HepG2 (cell line): ENCODE measurements around the gene TACC2. TPM values are rescaled to one million over a fixed set of nuclear protein-coding genes. Genes with fewer than 3 reads are reported as not detected.

Source experiments
- ARID3A ChIP-seq: IDR thresholded peaks from 2 replicates; pipeline ENCODE4 v1.6.1; 2012; ENCODE audit warnings: low read depth, low read length, improper control_type of control experiment
- ATF1 ChIP-seq: IDR thresholded peaks from 2 replicates; pipeline ENCODE4 v1.6.1; 2016; ENCODE audit warnings: mild to moderate bottlenecking, control low read depth
- FOXP1 ChIP-seq, 2 experiments: fragments of 450-650 bp in 1 of 2; IDR thresholded peaks; 2 replicates each; pipeline ENCODE4 v1.6.1; 2017 to 2018; ENCODE audit warnings: antibody characterized with exemption in 1 of 2
- IKZF4 ChIP-seq: sonication (generic); formaldehyde crosslinking; IDR thresholded peaks from 2 replicates; pipeline ENCODE4 v1.5.1; 2020; ENCODE audit warnings: borderline replicate concordance, mild to moderate bottlenecking, low read depth, missing genetic modification reagents; ENCODE audit errors: not compliant biosample characterization
- JARID2 ChIP-seq: sonication (generic); formaldehyde crosslinking; IDR thresholded peaks from 2 replicates; pipeline ENCODE4 v1.8.1; 2023; ENCODE audit warnings: missing genetic modification reagents, inconsistent platforms; ENCODE audit not compliant: insufficient replicate concordance
- KDM2A ChIP-seq: sonication (generic); formaldehyde crosslinking; IDR thresholded peaks from 2 replicates; pipeline ENCODE4 v1.4.0; 2020; ENCODE audit warnings: low read depth, missing genetic modification reagents, borderline replicate concordance
- KDM6A ChIP-seq: IDR thresholded peaks from 2 replicates; pipeline ENCODE4 v1.6.1; 2016; ENCODE audit warnings: low read depth
- MAFK ChIP-seq, 2 experiments: IDR thresholded peaks in 1 of 2; conservative IDR thresholded peaks in 1 of 2; 2 replicates each; pipeline ENCODE4 v1.6.1; 2011; ENCODE audit warnings: improper control_type of control experiment in 2 of 2, low read length in 2 of 2
- SNRNP70 ChIP-seq: fragments of 200-400 bp; formaldehyde crosslinking; IDR thresholded peaks from 2 replicates; pipeline ENCODE4 v1.6.1; 2017; ENCODE audit warnings: mild to moderate bottlenecking, low read depth, low read length, moderate library complexity
- ZKSCAN1 ChIP-seq: fragments of 150-350 bp; IDR thresholded peaks from 2 replicates; pipeline ENCODE4 v1.6.1; 2014; ENCODE audit warnings: low read length
- ZMAT5 ChIP-seq: sonication (generic); formaldehyde crosslinking; IDR thresholded peaks from 2 replicates; pipeline ENCODE4 v1.5.0; 2020; ENCODE audit warnings: mild to moderate bottlenecking, low read depth, missing genetic modification reagents, borderline replicate concordance
- ZNF562 ChIP-seq: sonication (generic); formaldehyde crosslinking; IDR thresholded peaks from 2 replicates; pipeline ENCODE4 v1.8.0; 2022; ENCODE audit warnings: missing genetic modification reagents, borderline replicate concordance
- ZNF7 ChIP-seq: IDR thresholded peaks from 2 replicates; pipeline ENCODE4 v1.6.1; 2016; ENCODE audit warnings: missing biosample characterization, missing genetic modification reagents
- ZNF768 ChIP-seq: sonication (generic); formaldehyde crosslinking; IDR thresholded peaks from 2 replicates; pipeline ENCODE4 v1.4.0; 2020; ENCODE audit warnings: missing genetic modification reagents
- ZNF879 ChIP-seq: sonication (generic); formaldehyde crosslinking; IDR thresholded peaks from 2 replicates; pipeline ENCODE4 v1.8.1; 2023; ENCODE audit warnings: missing genetic modification reagents
- polyA plus RNA-seq, 8 experiments: library from polyadenylated mRNA; depleted of rRNA in 3 of 8; stranded (reverse) in 7 of 8; unstranded in 1 of 8; fragments of >200 nt; fragmentation: Illumina TruSeq in 4 of 8; extraction: Trizol in 4 of 8; gene quantifications; 2 replicates each; pipeline versions ENCODE4 v1.2.1 to v1.2.3, GENCODE V29; 2011 to 2016; ENCODE audit warnings: low read depth in 4 of 8, missing spikeins in 1 of 8, mixed read lengths in 1 of 8; ENCODE audit not compliant: insufficient read depth in 1 of 8
- total RNA-seq, 5 experiments: library from RNA; depleted of rRNA; stranded (reverse); fragments of >200 nt; fragmentation: Illumina TruSeq; extraction: Trizol; gene quantifications; 2 replicates each; pipeline ENCODE4 v1.2.3, GENCODE V29; 2016; ENCODE audit warnings: low read depth in 1 of 5
- TF ChIP-seq, protein P1 (sequence below): sonication (generic); formaldehyde crosslinking; IDR thresholded peaks from 2 replicates; pipeline ENCODE4 v1.5.0; 2020; ENCODE audit warnings: missing genetic modification reagents, mild to moderate bottlenecking, borderline replicate concordance
- TF ChIP-seq, protein P2 (sequence below): sonication (generic); formaldehyde crosslinking; IDR thresholded peaks from 2 replicates; pipeline ENCODE4 v1.8.1; 2023; ENCODE audit warnings: missing genetic modification reagents, inconsistent platforms, borderline replicate concordance
- TF ChIP-seq, protein P3 (sequence below): fragments of 450-650 bp; IDR thresholded peaks from 2 replicates; pipeline ENCODE4 v1.6.1; 2017
- TF ChIP-seq, protein P4 (sequence below): sonication (generic); formaldehyde crosslinking; IDR thresholded peaks from 2 replicates; pipeline ENCODE4 v1.9.0; 2021; ENCODE audit warnings: missing genetic modification reagents, mild to moderate bottlenecking, borderline replicate concordance
- TF ChIP-seq, protein P5 (sequence below): sonication (generic); formaldehyde crosslinking; conservative IDR thresholded peaks from 2 replicates; pipeline ENCODE4 v1.8.0; 2022; ENCODE audit warnings: missing genetic modification reagents

Gene TACC2
- total and polyA plus RNA-seq, 2 of the 13 experiments (the other 11 are each of a cell fraction or from before 2014, with no cell fraction given), result 11.8 to 16.0 TPM

DNA sequence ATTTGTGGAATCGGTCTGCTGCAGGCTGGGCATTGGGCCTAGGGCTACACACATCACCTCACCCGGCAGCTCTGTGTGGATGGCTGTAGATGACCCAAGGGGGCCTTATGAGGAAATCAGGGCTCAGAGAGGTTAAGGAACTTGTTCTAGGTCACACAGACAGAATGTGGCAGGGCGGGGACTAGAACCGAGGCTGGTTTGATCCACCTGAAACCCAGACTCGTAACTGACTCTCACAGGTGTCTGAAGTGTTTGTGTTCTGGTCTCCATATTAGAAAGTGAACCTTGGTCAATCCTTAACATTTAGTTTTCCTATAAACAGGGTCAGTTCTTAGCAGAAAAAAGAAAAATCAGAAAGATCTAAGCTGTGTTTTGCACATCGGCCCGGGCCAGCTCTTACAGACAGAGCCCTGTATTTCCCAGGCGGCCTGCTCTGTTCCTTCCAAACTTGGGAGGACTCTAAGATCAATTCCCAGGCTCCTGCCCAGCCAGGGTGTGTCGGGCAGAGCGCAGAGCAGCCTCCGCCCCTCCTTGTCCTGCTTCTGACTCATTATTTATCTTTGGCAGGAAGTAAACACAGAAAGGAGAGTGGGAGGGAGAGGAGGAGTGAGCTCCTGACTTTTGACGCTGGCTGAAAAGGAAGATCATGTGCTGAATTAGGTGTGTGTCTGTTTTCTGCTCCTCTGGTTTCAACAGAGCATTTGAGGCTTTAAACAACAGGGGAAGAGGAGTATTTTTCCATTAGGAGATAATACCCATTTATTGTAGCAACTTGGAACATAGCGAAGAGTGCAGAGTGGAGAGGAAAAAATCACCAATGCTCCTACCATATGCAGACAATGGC lies 74.1 kb downstream of the TACC2 start (continued):
- TF ChIP-seq, protein P1, sequence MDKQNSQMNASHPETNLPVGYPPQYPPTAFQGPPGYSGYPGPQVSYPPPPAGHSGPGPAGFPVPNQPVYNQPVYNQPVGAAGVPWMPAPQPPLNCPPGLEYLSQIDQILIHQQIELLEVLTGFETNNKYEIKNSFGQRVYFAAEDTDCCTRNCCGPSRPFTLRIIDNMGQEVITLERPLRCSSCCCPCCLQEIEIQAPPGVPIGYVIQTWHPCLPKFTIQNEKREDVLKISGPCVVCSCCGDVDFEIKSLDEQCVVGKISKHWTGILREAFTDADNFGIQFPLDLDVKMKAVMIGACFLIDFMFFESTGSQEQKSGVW (CRISPR knock-in tag), result no peak
- TF ChIP-seq SNRNP70 (no peak), ATF1 (CRISPR knock-in tag) (no peak), FOXP1 (IDR thresholded peaks at IDR 0.05) (peak; percentile 93), FOXP1 (CRISPR knock-in tag; IDR thresholded peaks at IDR 0.05) (peak; percentile 99), ZKSCAN1 (0 out of 2 replicates have a peak, but pooled peaks have one; percentile 35), MAFK (conservative IDR thresholded peaks at IDR 0.05 in 1 of 2, IDR thresholded peaks at IDR 0.05 in 1 of 2; ENCODE audit: low read length in 2 of 2) (no peak), ZNF7 (CRISPR knock-in tag) (0 out of 2 replicates have a peak, but pooled peaks have one; percentile 10), IKZF4 (CRISPR knock-in tag) (no peak), ZMAT5 (CRISPR knock-in tag) (no peak), ZNF768 (CRISPR knock-in tag) (peak; percentile 98), ZNF562 (CRISPR knock-in tag) (no peak), KDM6A (CRISPR knock-in tag) (peak; percentile 74), ARID3A (peak; percentile 40), KDM2A (CRISPR knock-in tag) (peak; percentile 84; the same call in 1 of the 2 replicates), JARID2 (CRISPR knock-in tag) (no peak), ZNF879 (CRISPR knock-in tag) (no peak)
- TF ChIP-seq, protein P2, sequence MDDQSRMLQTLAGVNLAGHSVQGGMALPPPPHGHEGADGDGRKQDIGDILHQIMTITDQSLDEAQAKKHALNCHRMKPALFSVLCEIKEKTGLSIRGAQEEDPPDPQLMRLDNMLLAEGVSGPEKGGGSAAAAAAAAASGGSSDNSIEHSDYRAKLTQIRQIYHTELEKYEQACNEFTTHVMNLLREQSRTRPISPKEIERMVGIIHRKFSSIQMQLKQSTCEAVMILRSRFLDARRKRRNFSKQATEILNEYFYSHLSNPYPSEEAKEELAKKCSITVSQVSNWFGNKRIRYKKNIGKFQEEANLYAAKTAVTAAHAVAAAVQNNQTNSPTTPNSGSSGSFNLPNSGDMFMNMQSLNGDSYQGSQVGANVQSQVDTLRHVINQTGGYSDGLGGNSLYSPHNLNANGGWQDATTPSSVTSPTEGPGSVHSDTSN (CRISPR knock-in tag), result no peak
- TF ChIP-seq, protein P3, sequence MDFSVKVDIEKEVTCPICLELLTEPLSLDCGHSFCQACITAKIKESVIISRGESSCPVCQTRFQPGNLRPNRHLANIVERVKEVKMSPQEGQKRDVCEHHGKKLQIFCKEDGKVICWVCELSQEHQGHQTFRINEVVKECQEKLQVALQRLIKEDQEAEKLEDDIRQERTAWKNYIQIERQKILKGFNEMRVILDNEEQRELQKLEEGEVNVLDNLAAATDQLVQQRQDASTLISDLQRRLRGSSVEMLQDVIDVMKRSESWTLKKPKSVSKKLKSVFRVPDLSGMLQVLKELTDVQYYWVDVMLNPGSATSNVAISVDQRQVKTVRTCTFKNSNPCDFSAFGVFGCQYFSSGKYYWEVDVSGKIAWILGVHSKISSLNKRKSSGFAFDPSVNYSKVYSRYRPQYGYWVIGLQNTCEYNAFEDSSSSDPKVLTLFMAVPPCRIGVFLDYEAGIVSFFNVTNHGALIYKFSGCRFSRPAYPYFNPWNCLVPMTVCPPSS, result no peak
- TF ChIP-seq, protein P4, sequence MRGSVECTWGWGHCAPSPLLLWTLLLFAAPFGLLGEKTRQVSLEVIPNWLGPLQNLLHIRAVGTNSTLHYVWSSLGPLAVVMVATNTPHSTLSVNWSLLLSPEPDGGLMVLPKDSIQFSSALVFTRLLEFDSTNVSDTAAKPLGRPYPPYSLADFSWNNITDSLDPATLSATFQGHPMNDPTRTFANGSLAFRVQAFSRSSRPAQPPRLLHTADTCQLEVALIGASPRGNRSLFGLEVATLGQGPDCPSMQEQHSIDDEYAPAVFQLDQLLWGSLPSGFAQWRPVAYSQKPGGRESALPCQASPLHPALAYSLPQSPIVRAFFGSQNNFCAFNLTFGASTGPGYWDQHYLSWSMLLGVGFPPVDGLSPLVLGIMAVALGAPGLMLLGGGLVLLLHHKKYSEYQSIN (CRISPR knock-in tag), result no peak
- TF ChIP-seq, protein P5, sequence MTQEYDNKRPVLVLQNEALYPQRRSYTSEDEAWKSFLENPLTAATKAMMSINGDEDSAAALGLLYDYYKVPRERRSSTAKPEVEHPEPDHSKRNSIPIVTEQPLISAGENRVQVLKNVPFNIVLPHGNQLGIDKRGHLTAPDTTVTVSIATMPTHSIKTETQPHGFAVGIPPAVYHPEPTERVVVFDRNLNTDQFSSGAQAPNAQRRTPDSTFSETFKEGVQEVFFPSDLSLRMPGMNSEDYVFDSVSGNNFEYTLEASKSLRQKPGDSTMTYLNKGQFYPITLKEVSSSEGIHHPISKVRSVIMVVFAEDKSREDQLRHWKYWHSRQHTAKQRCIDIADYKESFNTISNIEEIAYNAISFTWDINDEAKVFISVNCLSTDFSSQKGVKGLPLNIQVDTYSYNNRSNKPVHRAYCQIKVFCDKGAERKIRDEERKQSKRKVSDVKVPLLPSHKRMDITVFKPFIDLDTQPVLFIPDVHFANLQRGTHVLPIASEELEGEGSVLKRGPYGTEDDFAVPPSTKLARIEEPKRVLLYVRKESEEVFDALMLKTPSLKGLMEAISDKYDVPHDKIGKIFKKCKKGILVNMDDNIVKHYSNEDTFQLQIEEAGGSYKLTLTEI (CRISPR knock-in tag), result no peak
